K562 (cell line): ENCODE measurements around the gene ACBD6. TPM values are rescaled to one million over a fixed set of nuclear protein-coding genes. Genes with fewer than 3 reads are reported as not detected.

ENCODE experiments used
- CBX1 ChIP-seq: sonication (generic); IDR thresholded peaks from 2 replicates; pipeline ENCODE4 v1.6.1; 2016; ENCODE audit warnings: antibody characterized with exemption, low read depth, mild to moderate bottlenecking
- EP300 ChIP-seq: IDR thresholded peaks from 2 replicates; pipeline ENCODE4 v1.6.1; 2012; ENCODE audit warnings: low read length, improper control_type of control experiment
- MEIS2 ChIP-seq: fragments of 450-650 bp; IDR thresholded peaks from 2 replicates; pipeline ENCODE4 v1.6.1; 2014; ENCODE audit warnings: mild to moderate bottlenecking; ENCODE audit not compliant: partially characterized antibody
- MLX ChIP-seq, 2 experiments: fragments of 450-650 bp in 1 of 2; sonication (generic) in 1 of 2; formaldehyde crosslinking; conservative IDR thresholded peaks; 2 replicates each; pipeline versions ENCODE4 v1.4.0 to v1.8.1; 2020 to 2022; ENCODE audit warnings: mild to moderate bottlenecking in 1 of 2, missing genetic modification reagents in 1 of 2
- PML ChIP-seq: IDR thresholded peaks from 2 replicates; pipeline ENCODE4 v1.6.1; 2012; ENCODE audit warnings: low read length, inconsistent platforms
- RCOR1 ChIP-seq, 2 experiments: IDR thresholded peaks; 2 replicates each; pipeline ENCODE4 v1.6.1; 2012; ENCODE audit warnings: low read depth in 2 of 2, low read length in 2 of 2, borderline replicate concordance in 1 of 2, improper control_type of control experiment in 1 of 2
- RFX1 ChIP-seq: fragments of 450-650 bp; IDR thresholded peaks from 2 replicates; pipeline ENCODE4 v1.6.1; 2016; ENCODE audit warnings: mild to moderate bottlenecking, moderate library complexity
- STAG1 ChIP-seq: sonication (generic); formaldehyde crosslinking; IDR thresholded peaks from 2 replicates; pipeline ENCODE4 v1.5.0; 2020; ENCODE audit warnings: missing genetic modification reagents, borderline replicate concordance
- TAF7 ChIP-seq: fragments of 450-650 bp; IDR thresholded peaks from 2 replicates; pipeline ENCODE4 v1.6.1; 2016; ENCODE audit warnings: missing genetic modification characterization, missing compliant biosample characterization
- ZBTB11 ChIP-seq, 3 experiments: fragments of 200-800 bp in 1 of 3; fragments of 250-450 bp in 1 of 3; fragments of 450-650 bp in 1 of 3; sonication (Bioruptor Pico) in 1 of 3; sonication (Bioruptor generic) in 1 of 3; formaldehyde crosslinking in 1 of 3; IDR thresholded peaks; 2 replicates each; pipeline versions ENCODE4 v1.6.1 to v1.8.0; 2016 to 2022; ENCODE audit warnings: mild to moderate bottlenecking in 2 of 3, missing genetic modification characterization in 2 of 3, missing compliant biosample characterization in 1 of 3, moderate library complexity in 1 of 3
- ZFP36 ChIP-seq: fragments of 150-350 bp; IDR thresholded peaks from 2 replicates; pipeline ENCODE4 v1.6.1; 2018; ENCODE audit warnings: low read length, low read depth; ENCODE audit not compliant: partially characterized antibody
- ZNF318 ChIP-seq, 2 experiments: fragments of 450-650 bp; IDR thresholded peaks; 2 replicates each; pipeline ENCODE4 v1.6.1; 2016; ENCODE audit warnings: mild to moderate bottlenecking in 2 of 2, borderline replicate concordance in 1 of 2, low read depth in 1 of 2, moderate library complexity in 1 of 2
- polyA plus RNA-seq, 8 experiments: library from polyadenylated mRNA; depleted of rRNA in 4 of 8; stranded (reverse) in 5 of 8; unstranded in 3 of 8; fragments of >200 nt; fragmentation: Nextera tagmentation in 2 of 8; fragmentation: Illumina TruSeq in 1 of 8; extraction: Ambion mirVana in 2 of 8; extraction: Trizol in 1 of 8; gene quantifications; 2 replicates each; pipeline versions ENCODE4 v1.2.1 to v1.2.3, GENCODE V29; 2011 to 2014; ENCODE audit warnings: inconsistent platforms in 1 of 8, missing spikeins in 1 of 8
- total RNA-seq, 7 experiments: library from RNA; depleted of rRNA in 6 of 7; stranded (reverse); fragments of >200 nt in 6 of 7; fragmentation: Illumina TruSeq in 2 of 7; extraction: Trizol in 2 of 7; gene quantifications; 2 replicates each; pipeline versions ENCODE4 v1.2.1 to v1.2.3, GENCODE V29; 2011 to 2021; ENCODE audit warnings: low replicate concordance in 1 of 7

The ACBD6 gene
- total and polyA plus RNA-seq, 9 of the 15 experiments (the other 6 are each of a cell fraction or from before 2014, with no cell fraction given), result 16.9 to 107 (median 77.7) TPM

- TF ChIP-seq ZBTB11 (CRISPR knock-in tag; IDR thresholded peaks at IDR 0.05), result peak; percentile 93 to 99 (median 97)
- TF ChIP-seq MLX (CRISPR knock-in tag; conservative IDR thresholded peaks at IDR 0.05), result peak in 1 of 2 experiments; percentile 92; a peak in 1 of 4 replicates
- TF ChIP-seq PML, result peak; percentile 64
- TF ChIP-seq CBX1, result peak; percentile 67
- no peak for TF ChIP-seq RFX1
- TF ChIP-seq EP300, result peak; percentile 70
- no peak for TF ChIP-seq ZFP36
- peak; percentile 52 for TF ChIP-seq MEIS2
- peak; percentile 83 for TF ChIP-seq STAG1
- TF ChIP-seq ZNF318 (IDR thresholded peaks at IDR 0.05; ENCODE audit: borderline replicate concordance in 1 of 2, low read depth in 1 of 2), result peak in 1 of 2 experiments; percentile 29; a peak in 1 of 4 replicates
- peak; percentile 8 to 79; a peak in 1 of 4 replicates for TF ChIP-seq RCOR1 (IDR thresholded peaks at IDR 0.05; ENCODE audit: borderline replicate concordance in 1 of 2, low read depth in 2 of 2, low read length in 2 of 2)
- peak; percentile 94 for TF ChIP-seq TAF7 (tag)
Measured at GRCh38 chr1:180502361-180503279, at the start of gene ACBD6 (continued).
